ENCODE results near the gene F7. TPM values are rescaled to one million over a fixed set of nuclear protein-coding genes. Genes with fewer than 3 reads are reported as not detected.

Gene F7
- total RNA-seq, 4 donors from 2014 or later = 0.20 to 1.2 TPM; not detected in 2

DNA sequence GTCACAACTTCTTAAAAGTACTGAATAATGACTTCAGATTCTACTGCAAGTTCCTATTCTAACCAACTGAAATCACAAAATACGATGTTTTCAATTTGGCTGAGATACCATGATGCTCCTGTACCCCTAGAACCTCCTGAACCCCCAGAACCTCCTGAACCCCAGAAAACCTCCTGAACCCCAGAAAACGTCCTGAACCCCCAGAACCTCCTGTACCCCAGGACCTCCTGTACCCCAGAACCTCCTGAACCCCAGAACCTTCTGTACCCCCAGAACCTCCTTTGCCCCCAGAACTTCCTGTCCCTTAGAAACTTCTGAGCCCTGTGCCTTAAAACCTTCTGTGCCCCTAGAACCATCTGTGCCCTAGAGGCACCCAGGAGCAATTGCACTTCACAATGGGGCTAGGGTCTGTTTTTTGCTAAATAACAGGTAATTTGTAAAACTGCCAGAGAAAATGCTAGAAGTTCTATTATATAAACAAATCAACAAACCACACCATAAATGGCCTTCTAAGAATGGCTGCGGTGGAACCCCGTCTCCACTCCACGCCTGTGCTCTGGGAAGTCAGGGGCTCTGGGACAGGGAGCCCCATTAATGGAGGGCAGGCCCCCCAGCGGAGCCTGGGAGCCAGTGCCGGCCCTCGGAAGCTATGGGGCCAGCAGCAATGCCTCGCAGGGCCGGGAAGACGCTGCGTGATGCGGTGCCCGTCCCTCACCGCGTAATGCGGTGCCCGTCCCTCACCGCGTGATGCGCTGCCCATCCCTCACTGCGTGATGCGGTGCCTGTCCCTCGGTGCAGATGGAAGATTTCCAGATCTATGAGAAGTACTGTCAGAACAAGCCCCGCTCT lies 21.3 kb upstream of the F7 start:
- H3K36me3 ChIP-seq = no peaks in the 10 kb centered on the region
- in situ Hi-C loops (cut with MboI; ENCODE audit: low sequenced_read_pairs in 4 of 4) (no loop called here), intact Hi-C loops (cut with DNase I; ENCODE audit: low total_unique reads) (no loop called here)
- no peaks in the 10 kb centered on the region for H3K27me3 ChIP-seq
- H3K27ac ChIP-seq = no peak overlapping the region
- TF ChIP-seq POLR2A (IDR thresholded peaks at IDR 0.05) = no peak
- no peak for TF ChIP-seq CTCF (IDR thresholded peaks at IDR 0.05 in 4 of 5, conservative IDR thresholded peaks at IDR 0.05 in 1 of 5)
- H3K4me3 ChIP-seq = no peak overlapping the region
- H3K4me1 ChIP-seq = peaks cover 6 to 9% of the 10 kb centered on the region in 2 donors
- ATAC-seq (no peak), DNase-seq (no peak)
- no peaks in the 10 kb centered on the region for H3K9me3 ChIP-seq

DNA sequence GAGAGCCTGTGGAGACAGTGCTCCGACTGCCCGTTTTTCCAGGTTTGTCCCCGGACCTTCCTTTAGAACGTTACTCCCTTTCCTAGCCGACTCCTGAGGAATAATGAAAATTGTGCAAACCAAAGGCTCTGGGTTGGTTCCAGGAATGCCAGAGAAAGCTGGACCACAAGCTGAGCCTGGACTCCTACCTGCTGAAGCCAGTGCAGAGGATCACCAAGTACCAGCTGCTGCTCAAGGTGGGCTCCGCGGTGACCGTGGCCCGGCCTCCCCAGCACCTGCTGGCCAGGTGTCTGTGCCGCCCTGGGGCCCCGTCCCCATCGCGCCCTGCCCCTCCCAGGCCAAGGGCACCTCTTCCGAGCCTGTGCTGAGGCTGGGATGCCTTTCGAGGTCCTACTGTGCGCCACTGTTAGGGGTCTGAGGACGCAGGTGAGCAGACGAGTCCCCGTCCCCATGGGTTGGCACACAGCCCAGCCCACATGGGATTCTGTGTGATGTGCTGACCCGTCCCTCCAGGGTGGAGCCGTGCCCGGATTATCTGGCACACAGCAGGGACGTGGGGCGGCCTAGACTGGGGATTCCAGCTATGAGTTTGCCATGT lies 20.5 kb upstream of the F7 start:
- TF ChIP-seq CTCF (IDR thresholded peaks at IDR 0.05 in 4 of 5, conservative IDR thresholded peaks at IDR 0.05 in 1 of 5) (no peak), POLR2A (IDR thresholded peaks at IDR 0.05) (no peak)
- ATAC-seq = no peak
- no peaks in the 10 kb centered on the region for H3K9me3 ChIP-seq
- H3K27ac ChIP-seq = no peak overlapping the region
- no peak for DNase-seq
- in situ Hi-C loops (cut with MboI; ENCODE audit: low sequenced_read_pairs in 4 of 4) = no loop called here
- H3K4me3 ChIP-seq = no peak overlapping the region
- peaks cover 6 to 9% of the 10 kb centered on the region in 2 donors for H3K4me1 ChIP-seq
- no peaks in the 10 kb centered on the region for H3K27me3 ChIP-seq
- intact Hi-C loops (cut with DNase I; ENCODE audit: low total_unique reads) = no loop called here
- no peaks in the 10 kb centered on the region for H3K36me3 ChIP-seq

DNA sequence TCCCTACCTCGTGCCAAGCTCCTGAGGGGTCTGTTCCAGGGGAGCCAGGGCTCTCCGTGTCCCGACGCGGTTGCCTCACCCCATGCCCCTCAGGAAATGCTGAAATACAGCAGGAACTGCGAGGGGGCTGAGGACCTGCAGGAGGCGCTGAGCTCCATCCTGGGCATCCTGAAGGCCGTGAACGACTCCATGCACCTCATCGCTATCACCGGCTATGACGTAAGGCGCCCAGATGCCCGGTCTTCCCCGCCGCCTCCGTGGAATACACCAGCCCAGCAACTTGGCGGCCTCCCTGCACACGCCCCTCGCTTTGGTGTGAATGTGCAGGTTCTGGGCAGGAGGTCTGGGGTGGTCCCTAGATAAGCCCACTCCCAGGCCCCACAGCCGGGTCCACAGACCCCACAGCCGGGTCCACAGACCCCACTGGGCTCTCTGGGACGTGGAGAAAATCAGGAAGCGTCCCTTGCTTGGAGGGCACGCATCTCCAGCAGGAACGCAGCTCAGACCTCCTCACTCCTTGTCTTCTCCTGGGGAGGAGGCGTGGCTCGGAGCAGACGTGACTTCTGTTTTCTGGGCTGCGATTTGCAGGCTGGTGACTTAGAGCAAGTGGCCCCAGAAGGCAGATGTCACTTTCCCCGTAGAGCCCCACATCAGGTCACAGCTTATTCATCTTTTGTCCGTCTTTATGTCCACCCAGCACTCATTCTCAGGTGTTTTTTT lies 19.4 kb upstream of the F7 start:
- TF ChIP-seq POLR2A (IDR thresholded peaks at IDR 0.05) = no peak
- no peak for TF ChIP-seq CTCF (IDR thresholded peaks at IDR 0.05 in 4 of 5, conservative IDR thresholded peaks at IDR 0.05 in 1 of 5)
- DNase-seq (no peak), ATAC-seq (no peak)
- no peaks in the 10 kb centered on the region for H3K27me3 ChIP-seq
- no peak overlapping the region for H3K27ac ChIP-seq
- in situ Hi-C loops (cut with MboI; ENCODE audit: low sequenced_read_pairs in 4 of 4) = no loop called here
- no peak overlapping the region for H3K4me3 ChIP-seq
- peaks cover 6 to 9% of the 10 kb centered on the region in 2 donors for H3K4me1 ChIP-seq
- H3K36me3 ChIP-seq = no peaks in the 10 kb centered on the region
- intact Hi-C loops (cut with DNase I; ENCODE audit: low total_unique reads) = no loop called here
- no peaks in the 10 kb centered on the region for H3K9me3 ChIP-seq

- H3K4me3 ChIP-seq = no peak overlapping the region
- ATAC-seq (no peak), DNase-seq (no peak)
- in situ Hi-C loops (cut with MboI; ENCODE audit: low sequenced_read_pairs in 4 of 4) = no loop called here
- H3K27ac ChIP-seq = no peak overlapping the region
- H3K36me3 ChIP-seq = no peaks in the 10 kb centered on the region
- H3K27me3 ChIP-seq = no peaks in the 10 kb centered on the region
- no peak for TF ChIP-seq POLR2A (IDR thresholded peaks at IDR 0.05)
- no peak for TF ChIP-seq CTCF (IDR thresholded peaks at IDR 0.05 in 4 of 5, conservative IDR thresholded peaks at IDR 0.05 in 1 of 5)
- intact Hi-C loops (cut with DNase I; ENCODE audit: low total_unique reads) = no loop called here
- no peaks in the 10 kb centered on the region for H3K9me3 ChIP-seq
- H3K4me1 ChIP-seq = peaks cover 6 to 9% of the 10 kb centered on the region in 2 donors
Measured at GRCh38 chr13:113086991-113087922, 18.3 kb upstream of the F7 start.
